C4-2B (cell line): ENCODE results near the gene TMPRSS15.
A peak's percentile ranks its signal among the peaks of the same experiment; 100 is the strongest.

Experiments used
- H3K27ac ChIP-seq: fragments of 450-650 bp; 2 replicates; pipeline ENCODE4 v1.5.1; 2017
- CTCF ChIP-seq: fragments of 450-650 bp; conservative IDR thresholded peaks from 2 replicates; pipeline ENCODE4 v1.5.1; 2017; ENCODE audit warnings: mild to moderate bottlenecking
- ZFX ChIP-seq: fragments of 450-650 bp; IDR thresholded peaks from 2 replicates; pipeline ENCODE4 v1.6.1; 2017

TMPRSS15 gene

GRCh38 chr21:18249672-18250071, 153.9 kb downstream of the TMPRSS15 start:
- H3K27ac ChIP-seq: no peak overlapping the region
- TF ChIP-seq ZFX (no peak), CTCF (peak; percentile 25)

- TF ChIP-seq ZFX (no peak), CTCF (no peak)
- H3K27ac ChIP-seq: no peak overlapping the region
Observed at GRCh38 chr21:18248171-18248570, 155.4 kb downstream of the TMPRSS15 start.

- H3K27ac ChIP-seq: no peak overlapping the region
- TF ChIP-seq CTCF (no peak), ZFX (no peak)
Observed at GRCh38 chr21:18245464-18245967, 158.1 kb downstream of the TMPRSS15 start.

- TF ChIP-seq ZFX (no peak), CTCF (no peak)
- H3K27ac ChIP-seq: no peak within 1 kb of the TSS
Observed at GRCh38 chr21:18244671-18245463, 158.7 kb downstream of the TMPRSS15 start, which contains the start of gene CHODL. TSS of gene CHODL (plus strand) at chr21:18244833. CDS start at chr21:18245224, 391 bp downstream.

GRCh38 chr21:18235545-18235944, 168.0 kb downstream of the TMPRSS15 start:
- no peak for TF ChIP-seq ZFX
- no peak for TF ChIP-seq CTCF

GRCh38 chr21:18228060-18228739, 175.4 kb downstream of the TMPRSS15 start:
- no peak overlapping the region for H3K27ac ChIP-seq
- TF ChIP-seq ZFX (no peak), CTCF (no peak)

More at GRCh38 chr21:18235545-18235944, 168.0 kb downstream of the TMPRSS15 start:
- H3K27ac ChIP-seq: no peak overlapping the region

- no peak for TF ChIP-seq CTCF
- TF ChIP-seq ZFX: no peak
Observed at GRCh38 chr21:18222346-18222745, 181.2 kb downstream of the TMPRSS15 start.

More at GRCh38 chr21:18222346-18222745, 181.2 kb downstream of the TMPRSS15 start:
- H3K27ac ChIP-seq: no peak overlapping the region
